Stimulated activated CD8-positive, alpha-beta memory T cell treated with anti-CD3 and anti-CD28 coated beads, Interleukin-15, amount 100 ng/mL, for 48 hours (primary cell): ENCODE results near the gene TPSAB1.
"Not testable (repeated sequence)": the region's sequence is repeated elsewhere in the genome, so short reads cannot be mapped to it uniquely, and the experiment has no call there.

Experiments
- DNase-seq, 2 donors: peaks; one replicate each; pipeline ENCODE4 v3.0.0-alpha.2; 2020; ENCODE audit warnings: low read depth in 2 of 2

The TPSAB1 gene

GRCh38 chr16:1247903-1248537, 7.5 kb downstream of the TPSAB1 start:
- not testable (repeated sequence) for DNase-seq

GRCh38 chr16:1249031-1249755, 8.7 kb downstream of the TPSAB1 start:
- DNase-seq: not testable (repeated sequence)

DNA sequence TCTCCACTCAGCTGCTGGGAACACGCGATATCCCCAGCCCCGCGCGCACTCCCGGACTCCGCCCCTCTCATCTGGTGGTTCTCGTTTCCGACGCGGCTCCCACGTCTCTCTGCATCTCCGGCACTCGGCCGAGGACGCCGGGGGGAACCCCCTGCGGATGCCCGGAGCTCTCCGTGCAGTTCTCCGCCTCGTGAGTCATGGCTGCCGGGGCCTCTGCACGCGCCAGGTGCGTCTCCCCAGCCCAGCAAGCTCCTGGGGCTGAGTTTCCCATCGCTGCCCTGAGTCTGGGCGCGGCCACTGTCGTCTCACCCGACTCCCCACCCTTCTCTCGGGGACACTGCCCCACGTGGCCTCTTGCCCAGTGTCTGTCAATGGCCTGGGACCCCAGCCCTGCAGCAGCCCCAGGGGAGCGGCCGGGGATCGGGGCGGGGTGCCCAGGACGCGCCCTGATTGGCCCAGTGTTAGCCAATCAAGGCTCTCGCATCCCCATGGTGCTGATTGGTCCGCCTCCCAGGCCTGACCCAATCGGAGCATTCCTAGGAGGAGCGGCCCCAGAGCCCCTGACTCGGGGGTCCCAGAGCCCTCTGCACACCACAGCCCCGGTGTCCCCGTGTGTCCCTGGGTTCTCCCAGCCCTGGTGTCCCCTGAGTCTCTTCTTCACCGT, 13.3 kb downstream of the TPSAB1 start:
- not testable (repeated sequence) for DNase-seq

DNA sequence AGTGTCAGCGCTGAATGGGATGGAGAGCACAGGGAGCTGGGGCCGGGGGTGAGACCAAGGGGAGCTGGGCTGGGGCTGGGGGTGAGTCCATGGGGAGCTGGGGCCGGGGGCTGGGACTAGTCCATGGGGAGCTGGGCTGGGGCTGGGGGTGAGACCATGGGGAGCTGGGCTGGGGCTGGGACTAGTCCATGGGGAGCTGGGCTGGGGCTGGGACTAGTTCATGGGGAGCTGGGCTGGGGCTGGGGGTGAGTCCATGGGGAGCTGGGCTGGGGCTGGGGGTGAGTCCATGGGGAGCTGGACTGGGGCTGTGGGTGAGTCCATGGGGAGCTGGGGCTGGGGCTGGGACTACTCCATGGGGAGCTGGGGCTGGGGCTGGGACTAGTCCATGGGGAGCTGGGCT, 14.3 kb downstream of the TPSAB1 start:
- not testable (repeated sequence) for DNase-seq

- not testable (repeated sequence) for DNase-seq
Measured at GRCh38 chr16:1255276-1256122, 15.0 kb downstream of the TPSAB1 start, which contains the start of gene TPSD1. TPSD1 (plus strand) TSS chr16:1256069; CDS start chr16:1256281, 212 bp downstream.

DNA sequence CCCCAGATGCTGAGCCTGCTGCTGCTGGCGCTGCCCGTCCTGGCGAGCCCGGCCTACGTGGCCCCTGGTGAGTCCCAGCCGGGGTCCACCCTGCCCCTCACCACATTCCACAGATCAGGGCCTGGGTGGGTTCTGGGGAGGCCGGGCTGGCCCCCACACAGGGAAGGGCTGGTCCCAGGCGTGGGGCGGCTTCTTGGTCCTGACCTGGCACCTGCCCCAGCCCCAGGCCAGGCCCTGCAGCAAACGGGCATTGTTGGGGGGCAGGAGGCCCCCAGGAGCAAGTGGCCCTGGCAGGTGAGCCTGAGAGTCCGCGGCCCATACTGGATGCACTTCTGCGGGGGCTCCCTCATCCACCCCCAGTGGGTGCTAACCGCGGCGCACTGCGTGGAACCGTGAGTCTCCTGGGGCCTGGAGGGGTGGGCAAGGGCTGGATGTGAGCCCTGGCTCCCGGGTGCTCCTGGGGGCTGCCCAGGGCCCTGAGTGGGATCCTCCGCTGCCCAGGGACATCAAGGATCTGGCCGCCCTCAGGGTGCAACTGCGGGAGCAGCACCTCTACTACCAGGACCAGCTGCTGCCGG, 15.9 kb downstream of the TPSAB1 start:
- not testable (repeated sequence) for DNase-seq

GRCh38 chr16:1256874-1257322, 16.4 kb downstream of the TPSAB1 start:
- no peak for DNase-seq

GRCh38 chr16:1257561-1258224, 17.2 kb downstream of the TPSAB1 start:
- no peak for DNase-seq

- no peak for DNase-seq
Measured at GRCh38 chr16:1258225-1258600, 17.7 kb downstream of the TPSAB1 start.

- DNase-seq: no peak
Measured at GRCh38 chr16:1258906-1259759, 18.6 kb downstream of the TPSAB1 start.

GRCh38 chr16:1259760-1260068, 19.2 kb downstream of the TPSAB1 start:
- no peak for DNase-seq

GRCh38 chr16:1260101-1260680, 19.7 kb downstream of the TPSAB1 start:
- DNase-seq: no peak

- no peak for DNase-seq
Measured at GRCh38 chr16:1261131-1261892, 20.8 kb downstream of the TPSAB1 start.

DNA sequence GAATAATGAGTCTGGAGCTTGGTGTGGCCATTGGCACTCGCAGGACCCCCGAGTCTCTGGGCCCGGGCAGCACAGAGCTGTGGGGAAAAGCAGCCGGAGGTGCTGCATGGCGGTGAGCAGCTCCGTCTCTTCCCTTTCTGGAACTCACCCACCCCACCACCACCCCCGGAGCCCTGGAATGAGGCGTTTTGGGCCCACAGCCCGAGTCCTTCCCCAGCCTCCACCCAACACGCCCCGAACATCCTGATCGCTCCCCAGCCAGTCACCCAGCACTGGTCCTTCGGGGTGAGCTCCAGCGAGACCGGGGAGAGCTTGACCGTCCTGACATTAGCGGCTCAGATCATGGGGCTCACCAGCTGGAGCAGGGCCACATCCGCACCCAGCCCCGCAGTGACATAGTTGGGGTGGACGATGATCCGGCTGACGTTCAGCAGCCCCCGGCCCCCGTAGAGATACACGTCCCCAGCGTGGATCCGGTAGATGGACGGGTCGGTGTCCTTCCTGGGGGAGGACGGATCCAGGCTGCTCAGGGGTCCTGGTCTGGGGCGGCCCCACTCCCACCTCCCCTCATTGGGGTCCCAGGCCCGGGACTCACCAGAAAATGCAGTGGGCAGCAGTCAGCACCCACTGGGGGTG, 21.8 kb downstream of the TPSAB1 start:
- DNase-seq: no peak

DNA sequence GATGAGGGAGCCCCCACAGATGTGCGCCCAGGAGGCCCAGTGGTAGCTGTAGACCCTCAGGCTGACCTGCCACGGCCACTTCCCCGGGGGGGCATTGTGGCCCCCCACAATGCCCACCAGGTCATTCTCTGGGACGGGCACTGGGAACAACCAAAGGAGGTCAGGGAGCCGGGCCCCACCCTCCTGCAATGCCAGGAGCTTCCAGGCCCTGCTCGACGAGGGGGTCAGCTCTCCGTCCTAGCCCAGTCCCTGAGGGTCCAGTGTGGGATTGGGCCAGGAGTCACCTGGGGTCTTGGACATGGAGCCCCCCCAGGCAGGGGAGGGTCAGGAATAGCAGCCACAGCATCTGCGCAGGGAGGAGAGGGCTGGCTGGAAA, 22.3 kb downstream of the TPSAB1 start:
- no peak for DNase-seq

DNA sequence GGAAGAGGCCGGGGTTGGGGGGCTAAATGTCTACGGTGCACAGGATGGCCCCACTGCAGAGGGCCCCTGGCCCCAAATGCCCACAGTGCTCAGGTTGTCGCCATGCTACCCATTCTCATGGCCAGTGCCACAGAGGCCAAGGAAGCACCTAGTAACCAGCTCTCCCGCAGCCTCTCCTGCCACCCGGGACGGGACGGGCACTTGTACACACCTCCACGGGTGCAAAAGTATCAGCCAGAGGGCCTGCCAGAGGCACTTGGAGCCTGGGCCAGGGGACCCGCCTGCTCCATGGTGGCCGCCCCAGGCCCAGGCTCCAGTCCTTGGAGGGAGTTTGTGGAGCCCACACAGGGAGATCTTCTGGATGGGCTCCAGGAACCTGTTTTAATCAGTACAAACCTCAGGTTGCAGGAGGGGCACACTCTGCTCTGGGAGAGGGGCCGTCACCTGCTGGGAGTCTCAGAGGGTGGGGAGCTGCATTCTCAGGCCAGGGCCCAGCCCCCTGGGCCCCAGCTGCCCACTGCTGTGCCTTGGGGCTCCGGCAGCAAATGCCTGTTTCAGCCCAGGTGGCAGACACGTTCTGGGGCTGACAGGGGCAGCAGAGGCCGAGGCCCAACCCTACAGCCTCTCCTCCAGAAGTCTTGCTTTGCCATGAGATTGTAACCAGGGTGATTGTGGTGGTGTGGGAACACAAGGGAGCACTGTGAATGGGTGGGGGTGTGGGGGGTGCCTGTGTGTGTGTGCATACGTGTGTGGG, 23.3 kb downstream of the TPSAB1 start:
- DNase-seq: no peak

DNA sequence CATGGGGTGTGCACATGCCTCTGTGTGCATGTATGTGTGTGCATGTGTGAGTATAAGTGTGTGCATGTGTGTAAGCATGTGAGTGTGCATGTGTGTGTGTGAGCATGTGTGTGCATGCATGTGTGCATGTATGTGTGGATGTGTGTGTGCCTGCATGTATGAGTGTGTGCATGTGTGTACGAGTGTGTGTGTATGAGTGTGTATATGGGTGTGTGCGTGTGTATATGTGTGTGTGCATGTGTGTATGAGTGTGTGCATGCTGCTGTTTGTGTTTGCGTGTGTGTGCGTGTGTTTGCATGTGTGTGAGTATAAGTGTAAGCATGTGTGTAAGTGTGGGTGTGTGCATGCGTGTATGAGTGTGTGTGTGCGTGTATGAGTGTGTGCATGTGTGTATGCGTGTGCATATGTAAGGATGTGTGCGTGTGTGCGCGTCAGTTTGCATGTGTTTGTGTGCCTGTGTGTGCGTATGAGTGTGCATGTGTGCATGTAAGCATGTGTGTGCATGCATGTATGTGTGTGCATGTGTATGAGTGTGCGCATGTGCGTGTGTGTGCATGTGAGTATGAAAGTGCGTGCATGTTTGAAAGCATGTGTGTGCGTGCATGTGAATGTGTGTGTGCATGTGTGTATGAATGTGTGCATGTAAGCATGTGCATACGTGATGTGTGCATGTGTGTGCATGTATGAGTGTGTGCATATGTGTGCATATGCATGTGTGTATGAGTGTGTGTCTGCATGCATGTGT, 24.0 kb downstream of the TPSAB1 start:
- DNase-seq: no peak
